AG04450 (cell line): ENCODE data around the gene ZNF606. TPM values are rescaled to one million over a fixed set of nuclear protein-coding genes. Genes with fewer than 3 reads are reported as not detected.

ENCODE experiments used
- CTCF ChIA-PET: fragments of 300-600, 350-600 bp; formaldehyde crosslinking; extraction: SDS; loops from one replicate; lab custom pipeline; 2022; ENCODE audit warnings: antibody characterized with exemption, inconsistent platforms; lab: Charles Lee
- POLR2A ChIA-PET: fragments of 350-600 bp; formaldehyde crosslinking; extraction: SDS; loops from one replicate; lab custom pipeline; 2021; ENCODE audit warnings: antibody characterized with exemption, inconsistent platforms; lab: Yijun Ruan, JAX
- DNase-seq: peaks from one replicate; pipeline ENCODE4 v3.0.0-alpha.2; 2011; ENCODE audit warnings: low read depth, low spot score
- H3K27ac ChIP-seq: one replicate; pipeline ENCODE4 v1.5.1; 2012; ENCODE audit warnings: low read depth, low read length, control low read depth
- H3K27me3 ChIP-seq: one replicate; pipeline ENCODE4 v1.6.0; 2012; ENCODE audit warnings: low read length; ENCODE audit not compliant: control insufficient read depth, insufficient read depth
- H3K4me3 ChIP-seq: 2 replicates; pipeline ENCODE4 v1.5.1; 2011; ENCODE audit warnings: mild to moderate bottlenecking, low read depth, low read length, control low read depth
- H3K9me3 ChIP-seq: 2 replicates; pipeline ENCODE4 v1.5.1; 2012; ENCODE audit warnings: low read length; ENCODE audit not compliant: control insufficient read depth, insufficient read depth
- polyA plus RNA-seq: library from polyadenylated mRNA; depleted of rRNA; stranded (reverse); fragments of >200 nt; gene quantifications from 2 replicates; pipeline ENCODE4 v1.2.3, GENCODE V29; 2011
- TF ChIP-seq, protein P1 (sequence below): IDR thresholded peaks from 2 replicates; pipeline ENCODE4 v1.5.1; 2011; ENCODE audit warnings: low read depth, low read length, control low read depth, inconsistent platforms

ZNF606 gene
- polyA plus RNA-seq, 1 experiment: 4.9 TPM

GRCh38 chr19:57949296-57949695, 53.3 kb downstream of the ZNF606 start:
- TF ChIP-seq, protein P1, sequence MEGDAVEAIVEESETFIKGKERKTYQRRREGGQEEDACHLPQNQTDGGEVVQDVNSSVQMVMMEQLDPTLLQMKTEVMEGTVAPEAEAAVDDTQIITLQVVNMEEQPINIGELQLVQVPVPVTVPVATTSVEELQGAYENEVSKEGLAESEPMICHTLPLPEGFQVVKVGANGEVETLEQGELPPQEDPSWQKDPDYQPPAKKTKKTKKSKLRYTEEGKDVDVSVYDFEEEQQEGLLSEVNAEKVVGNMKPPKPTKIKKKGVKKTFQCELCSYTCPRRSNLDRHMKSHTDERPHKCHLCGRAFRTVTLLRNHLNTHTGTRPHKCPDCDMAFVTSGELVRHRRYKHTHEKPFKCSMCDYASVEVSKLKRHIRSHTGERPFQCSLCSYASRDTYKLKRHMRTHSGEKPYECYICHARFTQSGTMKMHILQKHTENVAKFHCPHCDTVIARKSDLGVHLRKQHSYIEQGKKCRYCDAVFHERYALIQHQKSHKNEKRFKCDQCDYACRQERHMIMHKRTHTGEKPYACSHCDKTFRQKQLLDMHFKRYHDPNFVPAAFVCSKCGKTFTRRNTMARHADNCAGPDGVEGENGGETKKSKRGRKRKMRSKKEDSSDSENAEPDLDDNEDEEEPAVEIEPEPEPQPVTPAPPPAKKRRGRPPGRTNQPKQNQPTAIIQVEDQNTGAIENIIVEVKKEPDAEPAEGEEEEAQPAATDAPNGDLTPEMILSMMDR: no peak
- peaks cover 70% of the 10 kb centered on the region for H3K9me3 ChIP-seq
- H3K27ac ChIP-seq: no peak overlapping the region
- no peaks in the 10 kb centered on the region for H3K27me3 ChIP-seq
- H3K4me3 ChIP-seq: no peak overlapping the region
- CTCF ChIA-PET: no interaction called here
- POLR2A ChIA-PET: no interaction called here
- DNase-seq: no peak

DNA sequence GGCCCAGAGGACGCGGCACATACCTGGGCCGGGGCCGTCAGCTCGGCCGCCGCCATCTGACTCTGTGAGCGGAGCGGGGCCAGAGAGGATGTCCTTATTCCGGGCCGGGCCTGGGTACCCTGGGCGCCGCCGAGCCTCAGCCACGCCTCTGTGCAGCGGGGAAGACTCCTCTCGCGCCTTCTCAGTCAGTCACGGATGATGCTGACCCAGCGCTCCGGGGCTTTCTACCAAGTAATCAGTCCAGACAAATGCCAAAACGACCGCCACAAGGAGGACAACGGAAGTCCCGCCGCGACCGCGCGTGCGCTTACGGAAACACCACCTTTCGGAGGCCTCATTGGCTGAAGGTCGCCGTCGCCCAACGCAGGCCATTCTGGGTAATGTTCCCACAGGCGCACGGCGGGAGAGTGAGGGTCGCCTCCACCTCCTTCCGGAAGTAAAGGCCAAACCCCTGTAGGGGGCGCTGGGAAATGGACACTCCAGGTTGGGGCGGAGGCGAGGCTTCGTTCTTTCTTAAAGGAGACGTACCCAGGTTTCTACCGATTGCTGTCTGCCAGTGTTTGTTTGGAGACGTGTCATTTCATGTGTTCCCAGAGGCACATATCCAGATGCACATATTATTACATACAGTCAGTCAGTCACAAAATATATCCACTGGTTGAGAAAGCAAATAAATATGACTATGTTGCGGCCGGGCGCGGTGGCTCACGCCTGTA, 55.0 kb downstream of the ZNF606 start, which contains the start of gene ZNF256:
TSS of gene ZNF256 (minus strand) at position 288 of the 716 bp plus-strand sequence. CDS start at position 56, 232 bp downstream.
- H3K27ac ChIP-seq: peak within 1 kb of the TSS; percentile 75
- ChIA-PET POLR2A (no interaction called here), CTCF (interaction anchor here (0.6 kb wide), 1 partner anchor 61 kb away, joined by 3 read pairs; no protein-coding TSS in a partner anchor)
- DNase-seq: peak; percentile 78
- no peaks in the 10 kb centered on the region for H3K27me3 ChIP-seq
- TF ChIP-seq, protein P1: peak; percentile 59
- H3K9me3 ChIP-seq: peaks cover 70% of the 10 kb centered on the region
- peak within 1 kb of the TSS; percentile 90 for H3K4me3 ChIP-seq

GRCh38 chr19:57947088-57947418, 55.6 kb downstream of the ZNF606 start:
- H3K27me3 ChIP-seq: no peaks in the 10 kb centered on the region
- H3K27ac ChIP-seq: peak overlapping the region; percentile 75
- ChIA-PET CTCF (no interaction called here), POLR2A (no interaction called here)
- peaks cover 73% of the 10 kb centered on the region for H3K9me3 ChIP-seq
- no peak for DNase-seq
- H3K4me3 ChIP-seq: peak overlapping the region; percentile 90
- TF ChIP-seq, protein P1: no peak

GRCh38 chr19:57946316-57946715, 56.3 kb downstream of the ZNF606 start:
- Histone ChIP-seq H3K27ac (no peak overlapping the region), H3K9me3 (peaks cover 77% of the 10 kb centered on the region), H3K27me3 (no peaks in the 10 kb centered on the region), H3K4me3 (peak overlapping the region; percentile 90)
- CTCF ChIA-PET: interaction anchor here (0.6 kb wide), 1 partner anchor 265 kb away, joined by 3 read pairs; the partner anchor contains the start of gene ZNF551
- POLR2A ChIA-PET: no interaction called here
- TF ChIP-seq, protein P1: no peak
- no peak for DNase-seq

- H3K27ac ChIP-seq: no peak overlapping the region
Measured at GRCh38 chr19:57941593-57941992, 61.0 kb downstream of the ZNF606 start.

More at GRCh38 chr19:57941593-57941992, 61.0 kb downstream of the ZNF606 start:
- no peak overlapping the region for H3K4me3 ChIP-seq
- no peak for DNase-seq
- TF ChIP-seq, protein P1: no peak
- H3K27me3 ChIP-seq: no peaks in the 10 kb centered on the region
- POLR2A ChIA-PET: no interaction called here
- peaks cover 65% of the 10 kb centered on the region for H3K9me3 ChIP-seq
- CTCF ChIA-PET: no interaction called here
